Sigmoid colon (tissue), 4 donors: ENCODE measurements around the gene SLC51B.

Source experiments
- EP300 ChIP-seq, 4 donors: sonication (generic); formaldehyde crosslinking; IDR thresholded peaks; one replicate each; pipeline ENCODE4 v1.6.1; 2017; ENCODE audit warnings: antibody characterized with exemption in 4 of 4
- POLR2A ChIP-seq, 2 donors: fragments of 450-650 bp; IDR thresholded peaks; one replicate each; pipeline ENCODE4 v1.6.1; 2016; ENCODE audit warnings: antibody characterized with exemption in 2 of 2, mild to moderate bottlenecking in 2 of 2, moderate library complexity in 2 of 2
- TF ChIP-seq, protein P1 (sequence below), 4 experiments: fragments of 450-650 bp in 3 of 4; fragments of 200-600 bp in 1 of 4; IDR thresholded peaks; one replicate each; pipeline ENCODE4 v1.5.1; 2016 to 2019; ENCODE audit warnings: antibody characterized with exemption in 4 of 4, mild to moderate bottlenecking in 3 of 4, moderate library complexity in 2 of 4

DNA sequence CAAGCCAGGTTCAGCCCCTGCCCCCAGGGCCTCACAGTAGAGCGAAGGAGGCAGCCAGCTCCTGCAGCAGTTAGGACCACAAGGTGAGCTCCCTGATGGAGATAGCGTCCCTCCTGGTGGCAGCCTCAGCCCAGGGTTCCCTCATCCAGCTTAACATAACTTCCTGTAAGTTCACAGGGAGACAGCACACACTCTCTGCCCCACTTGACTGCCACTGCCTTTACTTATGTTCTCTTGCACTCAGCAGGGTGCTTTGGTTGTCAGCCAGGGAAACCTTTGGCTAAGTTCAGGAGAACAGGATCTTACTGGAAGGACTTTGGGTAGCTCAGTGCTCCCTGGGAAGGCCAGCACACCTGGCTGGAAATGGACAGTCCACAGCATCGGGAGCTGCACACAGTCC, 42.2 kb downstream of the SLC51B start:
- TF ChIP-seq, protein P1, sequence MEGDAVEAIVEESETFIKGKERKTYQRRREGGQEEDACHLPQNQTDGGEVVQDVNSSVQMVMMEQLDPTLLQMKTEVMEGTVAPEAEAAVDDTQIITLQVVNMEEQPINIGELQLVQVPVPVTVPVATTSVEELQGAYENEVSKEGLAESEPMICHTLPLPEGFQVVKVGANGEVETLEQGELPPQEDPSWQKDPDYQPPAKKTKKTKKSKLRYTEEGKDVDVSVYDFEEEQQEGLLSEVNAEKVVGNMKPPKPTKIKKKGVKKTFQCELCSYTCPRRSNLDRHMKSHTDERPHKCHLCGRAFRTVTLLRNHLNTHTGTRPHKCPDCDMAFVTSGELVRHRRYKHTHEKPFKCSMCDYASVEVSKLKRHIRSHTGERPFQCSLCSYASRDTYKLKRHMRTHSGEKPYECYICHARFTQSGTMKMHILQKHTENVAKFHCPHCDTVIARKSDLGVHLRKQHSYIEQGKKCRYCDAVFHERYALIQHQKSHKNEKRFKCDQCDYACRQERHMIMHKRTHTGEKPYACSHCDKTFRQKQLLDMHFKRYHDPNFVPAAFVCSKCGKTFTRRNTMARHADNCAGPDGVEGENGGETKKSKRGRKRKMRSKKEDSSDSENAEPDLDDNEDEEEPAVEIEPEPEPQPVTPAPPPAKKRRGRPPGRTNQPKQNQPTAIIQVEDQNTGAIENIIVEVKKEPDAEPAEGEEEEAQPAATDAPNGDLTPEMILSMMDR (IDR thresholded peaks at IDR 0.05): no peak
- TF ChIP-seq POLR2A (IDR thresholded peaks at IDR 0.05) (no peak), EP300 (IDR thresholded peaks at IDR 0.05) (no peak)
